Immature natural killer cell (primary cell): ENCODE results near the gene C14orf132. TPM values are rescaled to one million over a fixed set of nuclear protein-coding genes. Genes with fewer than 3 reads are reported as not detected.

Experiments used
- DNase-seq, 3 donors: peaks; one replicate each; pipeline ENCODE4 v3.0.0; 2022; ENCODE audit warnings: mixed read lengths in 1 of 3
- H3K27ac Mint-ChIP-seq, 6 donors: one replicate each; pipeline ENCODE4 v1.8.0; 2020; ENCODE audit warnings: mixed read lengths in 6 of 6, mild to moderate bottlenecking in 5 of 6, inconsistent platforms in 4 of 6, moderate library complexity in 3 of 6
- H3K27me3 Mint-ChIP-seq, 3 donors: one replicate each; pipeline ENCODE4 v1.8.0; 2020 to 2021; ENCODE audit warnings: low read depth in 3 of 3, mild to moderate bottlenecking in 3 of 3, mixed read lengths in 3 of 3, moderate library complexity in 3 of 3, inconsistent platforms in 1 of 3
- H3K36me3 Mint-ChIP-seq, 3 donors: one replicate each; pipeline ENCODE4 v1.8.0; 2020; ENCODE audit warnings: mixed read lengths in 3 of 3, inconsistent platforms in 2 of 3, mild to moderate bottlenecking in 2 of 3
- H3K4me1 Mint-ChIP-seq, 2 donors: one replicate each; pipeline ENCODE4 v1.8.0; 2020; ENCODE audit warnings: inconsistent platforms in 2 of 2, mild to moderate bottlenecking in 2 of 2, mixed read lengths in 2 of 2, moderate library complexity in 1 of 2
- H3K4me3 Mint-ChIP-seq, 5 donors: one replicate each; pipeline ENCODE4 v1.8.0; 2020; ENCODE audit warnings: mild to moderate bottlenecking in 5 of 5, mixed read lengths in 5 of 5, inconsistent platforms in 3 of 5, moderate library complexity in 3 of 5
- H3K9me3 Mint-ChIP-seq, 6 donors: one replicate each; pipeline ENCODE4 v1.8.0; 2020; ENCODE audit warnings: mild to moderate bottlenecking in 6 of 6, mixed read lengths in 6 of 6, inconsistent platforms in 4 of 6, moderate library complexity in 3 of 6
- polyA plus RNA-seq, 3 donors: library from polyadenylated mRNA; unstranded; fragments of 300-500 nt; fragmentation: Illumina TruSeq; gene quantifications; one replicate each; pipeline ENCODE4 v1.2.3, GENCODE V29; 2021

C14orf132 gene
- polyA plus RNA-seq, 3 donors from 2014 or later, result not detected

DNA sequence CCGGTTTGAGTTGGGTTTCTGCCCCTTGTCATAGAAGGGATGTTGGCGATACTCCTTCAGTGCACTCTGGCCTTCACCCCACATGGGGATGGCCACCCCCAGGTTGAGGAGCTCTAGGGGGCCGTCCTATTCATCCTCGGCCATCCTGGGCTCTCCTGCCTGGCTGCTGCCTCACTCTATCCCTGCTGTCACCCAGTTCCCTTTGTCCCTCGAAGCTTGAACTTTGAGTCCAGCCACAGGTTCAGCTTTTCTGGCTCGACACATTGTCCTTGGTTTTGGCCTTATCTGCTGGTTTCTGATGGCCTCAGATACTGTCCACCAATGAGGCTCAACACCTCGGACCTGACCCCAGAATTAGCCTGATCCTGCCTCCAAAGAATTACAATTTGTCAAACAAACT, 58.6 kb downstream of the C14orf132 start:
- no peaks in the 10 kb centered on the region for H3K4me1 Mint-ChIP-seq
- H3K9me3 Mint-ChIP-seq, result no peaks in the 10 kb centered on the region
- H3K36me3 Mint-ChIP-seq, result no peaks in the 10 kb centered on the region
- peaks cover 0 to 14% (median 5%) of the 10 kb centered on the region in 3 donors for H3K27me3 Mint-ChIP-seq
- no peak overlapping the region for H3K4me3 Mint-ChIP-seq
- DNase-seq, result no peak
- H3K27ac Mint-ChIP-seq, result no peak overlapping the region

DNA sequence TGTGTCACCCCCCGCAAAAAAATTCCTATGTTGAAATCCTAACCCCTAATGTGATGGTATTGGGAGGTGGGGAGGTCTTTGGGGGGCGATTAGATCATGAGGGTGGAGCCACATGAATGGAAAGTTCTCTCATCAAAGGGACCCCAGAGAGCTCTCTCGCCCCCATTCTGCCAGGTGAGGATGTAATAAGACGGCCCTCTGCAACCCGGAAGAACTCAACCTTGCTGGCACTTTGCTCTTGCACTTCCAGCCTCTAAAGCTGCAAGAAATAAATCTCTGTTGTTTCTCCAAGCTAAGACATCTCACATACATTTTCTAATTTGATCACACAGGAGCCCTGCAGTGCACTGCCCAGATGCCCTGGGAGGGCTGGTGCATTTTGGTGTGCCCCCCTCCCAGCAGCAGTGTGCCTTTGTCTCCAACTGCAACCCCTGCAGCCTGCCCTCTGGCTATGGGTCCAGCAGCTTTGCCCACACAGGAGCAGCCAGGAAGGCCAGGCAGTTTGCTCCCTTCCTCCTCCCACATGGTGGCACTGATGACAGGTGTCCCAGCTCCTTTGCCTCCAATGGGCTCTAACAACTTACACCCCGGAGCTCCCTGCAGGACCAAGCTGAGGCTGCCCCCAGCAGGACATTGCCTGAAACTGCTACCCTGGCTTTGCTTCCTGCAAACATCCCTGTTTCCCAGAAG, 59.3 kb downstream of the C14orf132 start:
- DNase-seq, result no peak

GRCh38 chr14:96098999-96099335, 59.8 kb downstream of the C14orf132 start:
- no peak overlapping the region for H3K27ac Mint-ChIP-seq
- H3K4me3 Mint-ChIP-seq, result no peak overlapping the region
- H3K27me3 Mint-ChIP-seq, result peaks cover 0 to 16% (median 3%) of the 10 kb centered on the region in 3 donors
- H3K4me1 Mint-ChIP-seq, result no peaks in the 10 kb centered on the region
- no peak for DNase-seq
- H3K36me3 Mint-ChIP-seq, result no peaks in the 10 kb centered on the region
- no peaks in the 10 kb centered on the region for H3K9me3 Mint-ChIP-seq

More for the DNA sequence above, 59.3 kb downstream of the C14orf132 start:
- H3K9me3 Mint-ChIP-seq, result no peaks in the 10 kb centered on the region
- no peaks in the 10 kb centered on the region for H3K4me1 Mint-ChIP-seq
- no peaks in the 10 kb centered on the region for H3K36me3 Mint-ChIP-seq
- no peak overlapping the region for H3K27ac Mint-ChIP-seq
- H3K27me3 Mint-ChIP-seq, result peaks cover 0 to 16% (median 5%) of the 10 kb centered on the region in 3 donors
- no peak overlapping the region for H3K4me3 Mint-ChIP-seq

- Mint-ChIP-seq H3K27ac (no peak overlapping the region), H3K9me3 (no peaks in the 10 kb centered on the region), H3K4me3 (no peak overlapping the region), H3K4me1 (no peaks in the 10 kb centered on the region), H3K36me3 (no peaks in the 10 kb centered on the region), H3K27me3 (peaks cover 0 to 18% (median 1%) of the 10 kb centered on the region in 3 donors)
- DNase-seq, result no peak
Observed at GRCh38 chr14:96100161-96101064, 61.3 kb downstream of the C14orf132 start.

DNA sequence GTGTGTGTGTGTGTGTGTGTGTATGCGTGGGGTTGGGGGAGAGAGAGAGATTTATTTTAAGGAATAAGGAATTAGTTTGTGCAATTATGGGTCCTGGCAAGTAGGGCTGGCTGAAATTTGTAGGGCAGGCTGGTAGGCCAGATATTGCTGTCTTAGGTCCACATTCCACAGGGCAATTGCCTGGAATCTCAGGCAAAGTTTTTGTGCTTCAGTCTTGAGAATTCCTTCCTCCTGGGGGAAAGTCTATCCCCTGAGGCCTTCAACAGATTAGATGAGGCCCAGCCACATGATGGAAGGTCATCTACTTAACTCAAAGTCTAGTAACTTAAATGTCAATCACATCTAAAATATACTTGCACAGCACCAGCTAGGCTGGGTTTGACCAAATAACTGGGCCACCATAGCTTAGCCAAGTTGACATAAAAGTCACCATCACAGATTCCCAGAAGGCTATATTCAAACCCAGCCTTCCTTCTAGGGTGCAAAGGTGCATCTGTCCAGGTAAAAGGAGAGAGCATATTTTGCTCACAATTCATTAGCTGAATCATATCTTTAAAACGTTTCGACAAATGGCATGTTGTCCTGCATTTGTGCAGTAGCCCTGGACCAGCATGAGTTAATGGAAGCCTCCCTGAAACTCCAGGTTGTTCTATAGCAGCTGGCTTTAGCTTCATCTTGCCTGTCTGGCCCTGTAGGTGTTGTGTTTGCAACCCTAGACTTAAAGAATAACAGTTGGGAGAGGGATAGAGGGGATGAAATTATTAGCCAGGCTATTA, 63.1 kb downstream of the C14orf132 start:
- Mint-ChIP-seq H3K27ac (no peak overlapping the region), H3K9me3 (no peaks in the 10 kb centered on the region), H3K27me3 (peaks cover 1 to 20% (median 2%) of the 10 kb centered on the region in 3 donors), H3K4me3 (no peak overlapping the region), H3K36me3 (no peaks in the 10 kb centered on the region), H3K4me1 (no peaks in the 10 kb centered on the region)
- DNase-seq, result no peak

GRCh38 chr14:96103075-96103474, 63.9 kb downstream of the C14orf132 start:
- Mint-ChIP-seq H3K4me3 (no peak overlapping the region), H3K36me3 (no peaks in the 10 kb centered on the region), H3K27me3 (peaks cover 1 to 20% (median 2%) of the 10 kb centered on the region in 3 donors), H3K9me3 (no peaks in the 10 kb centered on the region), H3K4me1 (no peaks in the 10 kb centered on the region), H3K27ac (no peak overlapping the region)
- DNase-seq, result no peak

- DNase-seq, result no peak
- Mint-ChIP-seq H3K4me1 (no peaks in the 10 kb centered on the region), H3K36me3 (no peaks in the 10 kb centered on the region), H3K9me3 (no peaks in the 10 kb centered on the region), H3K27ac (no peak overlapping the region), H3K4me3 (no peak overlapping the region), H3K27me3 (peaks cover 1 to 15% (median 2%) of the 10 kb centered on the region in 3 donors)
Observed at GRCh38 chr14:96103560-96104460, 64.6 kb downstream of the C14orf132 start.

DNA sequence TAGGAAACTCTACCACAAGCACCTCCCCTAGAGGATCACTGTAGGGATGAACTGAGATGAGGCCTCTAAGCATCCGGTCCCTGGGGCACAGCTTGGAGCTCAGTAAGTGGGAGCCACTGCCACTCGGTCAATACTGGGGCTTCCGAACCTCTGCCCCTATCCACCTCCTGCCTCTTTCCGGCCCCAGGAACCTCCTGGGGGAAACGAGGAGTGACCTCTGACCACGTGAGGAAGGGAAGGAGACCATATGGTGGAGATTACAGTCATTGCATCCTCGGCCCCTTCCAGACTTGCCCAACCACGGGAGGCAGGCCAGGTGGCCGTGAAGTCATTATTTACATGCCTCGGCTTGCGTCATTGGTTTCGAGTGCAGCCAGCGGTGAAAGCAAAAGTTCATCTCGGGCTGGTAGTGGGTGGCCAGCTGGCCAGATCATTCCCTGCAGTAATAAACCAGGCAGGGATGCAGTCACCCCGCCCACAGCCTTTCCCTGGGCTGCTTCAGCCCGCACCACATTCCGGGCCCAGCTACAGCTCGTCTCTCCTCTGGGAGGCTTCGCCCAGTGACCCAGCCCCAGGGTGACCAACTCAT, 65.4 kb downstream of the C14orf132 start:
- Mint-ChIP-seq H3K27ac (no peak overlapping the region), H3K9me3 (no peaks in the 10 kb centered on the region), H3K36me3 (no peaks in the 10 kb centered on the region), H3K27me3 (peaks cover 0 to 11% (median 2%) of the 10 kb centered on the region in 3 donors), H3K4me3 (no peak overlapping the region), H3K4me1 (no peaks in the 10 kb centered on the region)
- no peak for DNase-seq

DNA sequence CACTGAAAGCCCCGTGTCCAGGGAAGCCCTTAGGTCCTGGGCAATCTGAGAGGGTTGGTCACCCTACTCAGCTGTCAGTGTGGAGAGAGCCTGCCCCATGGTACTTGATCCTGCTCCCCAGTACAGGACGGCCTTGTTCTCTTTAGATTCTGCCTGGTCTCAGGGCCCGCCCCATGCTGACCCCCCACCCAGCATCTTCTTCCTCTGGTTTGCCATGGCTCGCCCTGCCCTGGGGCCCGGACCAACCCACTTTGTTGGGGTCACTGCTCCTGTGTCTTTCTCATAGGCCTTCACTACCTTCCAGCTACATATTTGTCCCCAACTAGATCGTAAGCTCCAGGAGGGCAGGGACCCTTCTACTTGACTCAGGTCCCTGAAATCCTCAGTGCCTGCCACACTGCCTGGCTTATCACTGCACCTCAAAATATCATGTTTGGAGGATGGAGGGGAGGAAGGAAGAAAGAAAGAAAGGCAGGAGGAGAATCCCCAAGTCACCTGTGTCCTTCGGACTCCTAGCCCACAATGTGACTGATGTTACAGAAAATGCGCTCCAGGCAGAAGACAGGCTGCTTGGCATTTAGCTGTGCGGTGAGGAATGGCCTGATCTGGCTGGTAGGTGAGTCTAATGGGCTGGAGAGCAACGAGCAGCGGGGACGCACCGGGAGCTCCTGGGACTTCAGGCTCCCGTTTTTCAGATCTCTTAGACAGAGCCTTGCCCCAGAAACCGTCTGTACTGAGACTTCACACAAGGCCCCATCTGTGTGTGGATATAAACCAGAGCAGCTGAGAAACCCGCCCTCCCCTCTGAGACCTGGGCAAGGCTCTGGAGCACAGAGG, 66.1 kb downstream of the C14orf132 start:
- no peaks in the 10 kb centered on the region for H3K4me1 Mint-ChIP-seq
- no peak overlapping the region for H3K27ac Mint-ChIP-seq
- H3K36me3 Mint-ChIP-seq, result no peaks in the 10 kb centered on the region
- peaks cover 0 to 8% (median 2%) of the 10 kb centered on the region in 3 donors for H3K27me3 Mint-ChIP-seq
- no peaks in the 10 kb centered on the region for H3K9me3 Mint-ChIP-seq
- no peak overlapping the region for H3K4me3 Mint-ChIP-seq
- no peak for DNase-seq

GRCh38 chr14:96105926-96106441, 66.8 kb downstream of the C14orf132 start:
- no peaks in the 10 kb centered on the region for H3K4me1 Mint-ChIP-seq
- peaks cover 0 to 8% (median 2%) of the 10 kb centered on the region in 3 donors for H3K27me3 Mint-ChIP-seq
- H3K27ac Mint-ChIP-seq, result no peak overlapping the region
- H3K4me3 Mint-ChIP-seq, result no peak overlapping the region
- DNase-seq, result no peak
- no peaks in the 10 kb centered on the region for H3K9me3 Mint-ChIP-seq
- no peaks in the 10 kb centered on the region for H3K36me3 Mint-ChIP-seq

DNA sequence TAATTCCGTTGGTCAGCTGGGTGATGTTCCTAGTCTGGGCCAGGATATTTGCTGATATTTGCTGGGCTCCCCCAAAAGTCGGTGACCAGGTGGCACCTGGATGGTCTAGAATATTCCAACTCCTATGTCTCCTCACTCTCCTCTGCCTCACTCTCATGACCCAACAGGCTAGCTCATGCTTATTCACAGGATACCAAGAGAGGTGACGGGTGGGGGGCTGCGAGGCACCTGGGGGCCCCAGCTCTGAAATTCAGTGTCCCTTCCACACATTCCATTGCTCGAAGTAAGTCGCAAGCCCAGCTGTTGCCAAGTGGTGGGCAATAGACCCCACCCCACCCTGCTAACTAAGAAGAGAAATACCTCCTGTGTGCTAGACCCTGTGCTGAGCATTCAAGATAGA, 67.7 kb downstream of the C14orf132 start:
- no peak overlapping the region for H3K4me3 Mint-ChIP-seq
- no peak for DNase-seq
- no peaks in the 10 kb centered on the region for H3K9me3 Mint-ChIP-seq
- H3K36me3 Mint-ChIP-seq, result no peaks in the 10 kb centered on the region
- H3K27ac Mint-ChIP-seq, result no peak overlapping the region
- peaks cover 0 to 9% (median 3%) of the 10 kb centered on the region in 3 donors for H3K27me3 Mint-ChIP-seq
- H3K4me1 Mint-ChIP-seq, result no peaks in the 10 kb centered on the region
